Small intestine (tissue), 7 donors: ENCODE results near the gene ITSN1. TPM values are rescaled to one million over a fixed set of nuclear protein-coding genes. Genes with fewer than 3 reads are reported as not detected.

Source experiments
- DNase-seq, 2 donors: peaks; one replicate each; pipeline versions ENCODE4 v3.0.0 to v3.0.0-alpha.2; 2013
- FAIRE-seq: peaks from 2 replicates; lab custom pipeline; 2012; peaks lifted over from hg19 to GRCh38; lab: Jason Lieb, UNC
- H3K27ac ChIP-seq, 3 donors: one replicate each; pipeline ENCODE4 v1.5.1; 2013; ENCODE audit warnings: low read length in 2 of 3, mild to moderate bottlenecking in 2 of 3, control low read depth in 1 of 3, inconsistent platforms in 1 of 3, low read depth in 1 of 3, moderate library complexity in 1 of 3
- H3K27me3 ChIP-seq, 3 donors: one replicate each; pipeline ENCODE4 v1.6.1; 2013; ENCODE audit warnings: low read length in 3 of 3, inconsistent platforms in 1 of 3; ENCODE audit not compliant: control insufficient read depth in 3 of 3, insufficient read depth in 3 of 3
- H3K36me3 ChIP-seq, 3 donors: one replicate each; pipeline ENCODE4 v1.6.1; 2013; ENCODE audit warnings: low read length in 3 of 3, inconsistent platforms in 1 of 3, low read depth in 1 of 3, mild to moderate bottlenecking in 1 of 3, moderate library complexity in 1 of 3; ENCODE audit not compliant: control insufficient read depth in 3 of 3, insufficient read depth in 2 of 3
- H3K4me1 ChIP-seq, 3 donors: one replicate each; pipeline ENCODE4 v1.6.1; 2013; ENCODE audit warnings: low read length in 2 of 3, inconsistent platforms in 1 of 3, low read depth in 1 of 3, mild to moderate bottlenecking in 1 of 3, moderate library complexity in 1 of 3; ENCODE audit not compliant: control insufficient read depth in 3 of 3, insufficient read depth in 2 of 3
- H3K4me3 ChIP-seq, 3 donors: one replicate each; pipeline ENCODE4 v1.5.1; 2013; ENCODE audit warnings: low read length in 3 of 3, control low read depth in 1 of 3, inconsistent platforms in 1 of 3, low read depth in 1 of 3, mild to moderate bottlenecking in 1 of 3, moderate library complexity in 1 of 3
- H3K9me3 ChIP-seq, 2 donors: one replicate each; pipeline ENCODE4 v1.6.1; 2013; ENCODE audit warnings: low read depth in 1 of 2, low read length in 1 of 2; ENCODE audit not compliant: control insufficient read depth in 2 of 2, insufficient read depth in 1 of 2
- WGBS, 3 donors: extraction: QIAGEN DNeasy Blood & Tissue Kit; methylation state at CpG; one replicate each; pipeline ENCODE4 v1.1.7; 2013; 5-methylcytosine and 5-hydroxymethylcytosine counted together
- polyA plus RNA-seq, 4 donors: library from polyadenylated mRNA; stranded (reverse) in 3 of 4; unstranded in 1 of 4; fragments of 200-250 nt in 3 of 4; fragments of 120-200 nt in 1 of 4; gene quantifications; one replicate each; pipeline versions ENCODE4 v1.2.1 to v1.2.3, GENCODE V29; 2013
- donor health status: healthy with polysubstance abuse.
- donor health status: control.
- donor health status: control.
- donor health status: Bipolar disorder and iron deficiency.
- donor health status: healthy.

Gene ITSN1
- polyA plus RNA-seq, 4 donors, result 10.5 to 38.0 (median 21.1) TPM

DNA sequence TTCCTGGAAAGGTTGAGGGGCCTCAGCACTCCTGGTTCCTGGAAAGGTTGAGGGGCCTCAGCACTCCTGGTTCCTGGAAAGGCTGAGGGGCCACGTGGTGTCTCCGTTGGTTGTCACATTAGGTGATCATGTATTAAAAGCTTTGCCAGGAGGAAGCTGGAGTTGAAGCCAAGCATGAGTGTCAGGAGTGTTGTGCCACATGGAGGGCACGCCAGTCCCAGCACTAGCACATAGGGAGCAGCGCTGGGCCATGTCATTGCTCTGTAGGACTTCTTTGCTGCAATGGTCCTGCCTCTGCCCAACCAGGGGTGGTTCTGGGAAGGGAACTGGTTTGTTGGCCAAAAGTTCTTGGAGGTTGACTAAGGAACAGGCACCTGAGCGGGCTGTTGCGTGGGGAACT, 260.0 kb downstream of the ITSN1 start:
- no peak for FAIRE-seq

DNA sequence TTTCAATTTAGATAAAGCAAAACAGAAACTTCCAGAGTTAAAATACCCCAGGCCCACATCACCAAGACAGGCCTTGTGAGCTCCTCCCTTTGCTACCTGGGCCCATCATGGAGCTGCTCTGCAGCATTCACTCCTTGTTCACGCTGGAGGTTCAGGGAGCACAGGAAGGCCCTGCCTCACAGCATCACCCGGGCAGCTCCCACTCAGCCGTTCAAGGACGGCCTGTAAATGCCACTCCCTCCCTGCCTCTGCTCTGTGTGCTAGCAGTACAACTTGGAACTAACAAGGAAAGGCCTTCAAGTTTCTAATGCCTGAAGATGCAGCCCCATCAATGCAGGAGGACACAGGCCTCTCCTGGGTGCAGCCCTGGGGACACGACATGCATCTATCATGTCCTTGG, 261.7 kb downstream of the ITSN1 start:
- FAIRE-seq (no peak), DNase-seq (no peak)
- 59 to 81% (median 77%) methylated on average over 5 of the region's 5 CpGs for WGBS, 3 donors
- H3K27me3 ChIP-seq, result no peaks in the 10 kb centered on the region
- H3K4me3 ChIP-seq, result no peak overlapping the region
- H3K27ac ChIP-seq, result no peak overlapping the region
- H3K9me3 ChIP-seq, result no peaks in the 10 kb centered on the region
- no peaks in the 10 kb centered on the region for H3K4me1 ChIP-seq
- peaks cover 17 to 70% (median 34%) of the 10 kb centered on the region in 3 donors for H3K36me3 ChIP-seq

More for the DNA sequence above, 260.0 kb downstream of the ITSN1 start:
- H3K36me3 ChIP-seq, result peaks cover 17 to 58% (median 29%) of the 10 kb centered on the region in 3 donors
- 84 to 95% (median 90%) methylated on average over 6 of the region's 6 CpGs for WGBS, 3 donors
- H3K27ac ChIP-seq, result no peak overlapping the region
- no peaks in the 10 kb centered on the region for H3K9me3 ChIP-seq
- no peaks in the 10 kb centered on the region for H3K4me1 ChIP-seq
- no peak overlapping the region for H3K4me3 ChIP-seq
- DNase-seq, result no peak
- no peaks in the 10 kb centered on the region for H3K27me3 ChIP-seq

GRCh38 chr21:33908760-33909159, 266.5 kb downstream of the ITSN1 start:
- Histone ChIP-seq H3K4me3 (no peak overlapping the region), H3K27me3 (no peaks in the 10 kb centered on the region), H3K4me1 (peaks cover 0 to 7% (median 0%) of the 10 kb centered on the region in 3 donors), H3K27ac (no peak overlapping the region), H3K9me3 (no peaks in the 10 kb centered on the region), H3K36me3 (peaks cover 17 to 65% (median 33%) of the 10 kb centered on the region in 3 donors)
- DNase-seq (no peak), FAIRE-seq (no peak)
- WGBS, 3 donors, result 78 to 91% (median 83%) methylated on average over 6 of the region's 6 CpGs

- H3K27me3 ChIP-seq, result no peaks in the 10 kb centered on the region
- no peak overlapping the region for H3K27ac ChIP-seq
- no peak for FAIRE-seq
- DNase-seq, result no peak
- H3K4me3 ChIP-seq, result no peak overlapping the region
- WGBS, 3 donors, result 85 to 90% (median 89%) methylated on average over 6 of the region's 6 CpGs
- H3K4me1 ChIP-seq, result peaks cover 0 to 7% (median 3%) of the 10 kb centered on the region in 3 donors
- no peaks in the 10 kb centered on the region for H3K9me3 ChIP-seq
- H3K36me3 ChIP-seq, result peaks cover 11 to 56% (median 31%) of the 10 kb centered on the region in 3 donors
Measured at GRCh38 chr21:33909756-33910155, 267.5 kb downstream of the ITSN1 start.

GRCh38 chr21:33914188-33914587, 271.9 kb downstream of the ITSN1 start:
- H3K36me3 ChIP-seq, result peaks cover 4 to 21% (median 9%) of the 10 kb centered on the region in 3 donors
- peaks cover 0 to 7% (median 5%) of the 10 kb centered on the region in 3 donors for H3K4me1 ChIP-seq
- no peak overlapping the region for H3K27ac ChIP-seq
- DNase-seq (no peak), FAIRE-seq (no peak)
- H3K9me3 ChIP-seq, result no peaks in the 10 kb centered on the region
- 46 to 53% (median 50%) methylated on average over 5 of the region's 5 CpGs for WGBS, 3 donors
- no peaks in the 10 kb centered on the region for H3K27me3 ChIP-seq
- peak overlapping the region in 2 of 3 donors; percentile 77 to 92 for H3K4me3 ChIP-seq

DNA sequence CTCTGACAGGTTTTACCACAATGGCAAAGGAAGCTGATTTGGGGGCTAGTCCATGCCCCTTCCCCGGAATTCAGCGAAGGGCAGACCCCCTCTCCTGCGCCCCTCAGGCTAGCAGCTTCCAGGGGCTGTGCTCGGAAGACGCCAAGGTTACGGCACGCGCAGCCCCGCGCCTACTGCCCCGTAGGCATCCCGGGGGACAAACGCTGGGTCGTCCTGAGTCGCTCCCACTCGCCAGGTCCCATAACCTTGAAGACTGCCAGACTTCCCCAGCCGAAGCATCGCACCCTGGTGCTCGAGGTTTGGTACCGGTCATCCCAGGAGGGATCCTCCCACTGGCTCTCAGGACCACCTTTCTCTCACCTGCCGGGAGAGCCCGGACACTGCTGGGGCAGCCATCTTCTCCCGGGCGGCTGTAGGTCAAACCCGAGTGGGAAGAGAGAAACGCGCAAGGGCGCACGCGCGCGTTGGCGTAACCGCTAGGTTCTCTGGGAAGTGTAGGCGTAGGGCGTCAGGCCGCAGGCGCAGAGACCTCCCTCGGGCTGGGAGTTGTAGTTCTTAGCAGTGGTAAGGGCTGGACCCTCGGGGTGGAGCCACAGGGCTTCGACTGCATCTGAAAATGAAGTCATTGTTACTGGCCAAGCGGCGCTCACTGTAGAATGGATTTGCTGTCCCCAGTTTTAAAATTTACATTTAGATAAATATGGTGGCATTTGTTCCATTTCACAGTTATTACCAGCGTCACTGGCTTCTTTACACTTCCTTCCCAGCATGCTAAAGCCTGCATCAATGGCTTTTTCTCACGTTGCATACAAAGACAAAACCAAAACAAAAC, 273.3 kb downstream of the ITSN1 start, which contains the start of gene ATP5PO:
Gene ATP5PO (minus strand): TSS at position 437 of the 832 bp plus-strand sequence. CDS start 41 bp downstream, at position 396.
- DNase-seq (peak; percentile 98 to 99), FAIRE-seq (no peak)
- peak within 1 kb of the TSS; percentile 77 to 96 (median 92) for H3K4me3 ChIP-seq
- H3K27me3 ChIP-seq, result no peaks in the 10 kb centered on the region
- peaks cover 0 to 7% (median 5%) of the 10 kb centered on the region in 3 donors for H3K4me1 ChIP-seq
- H3K36me3 ChIP-seq, result peaks cover 0 to 11% (median 0%) of the 10 kb centered on the region in 3 donors
- WGBS, 3 donors, result 0 to 1% (median 1%) methylated on average over 42 to 45 of the region's 45 CpGs
- H3K27ac ChIP-seq, result peak within 1 kb of the TSS; percentile 25 to 94 (median 59)
- no peaks in the 10 kb centered on the region for H3K9me3 ChIP-seq

DNA sequence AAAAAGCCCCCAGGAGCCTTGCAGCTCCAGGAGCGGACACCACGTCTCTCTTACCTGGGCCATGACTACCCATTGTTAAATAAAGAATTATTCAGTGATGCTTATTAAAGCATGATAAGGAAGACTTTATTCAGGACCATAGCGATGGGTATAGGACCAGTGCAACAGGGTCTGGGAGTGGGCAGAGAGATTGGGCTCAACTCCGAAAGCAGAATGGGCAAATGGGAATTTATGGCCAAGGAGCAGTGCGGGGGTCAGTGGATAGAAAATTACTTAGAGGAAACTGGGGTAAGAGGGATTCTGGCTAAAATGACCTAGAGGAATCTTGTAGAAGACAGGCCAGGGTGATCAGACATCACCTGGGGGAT, 273.9 kb downstream of the ITSN1 start:
- Histone ChIP-seq H3K27ac (peak overlapping the region in 2 of 3 donors; percentile 19 to 76), H3K4me1 (peaks cover 0 to 7% (median 5%) of the 10 kb centered on the region in 3 donors), H3K4me3 (peak overlapping the region; percentile 31 to 77 (median 40)), H3K27me3 (no peaks in the 10 kb centered on the region), H3K9me3 (no peaks in the 10 kb centered on the region), H3K36me3 (peaks cover 0 to 9% (median 0%) of the 10 kb centered on the region in 3 donors)
- FAIRE-seq (no peak), DNase-seq (no peak)
- 51 to 57% (median 52%) methylated on average over 5 of the region's 5 CpGs for WGBS, 3 donors

DNA sequence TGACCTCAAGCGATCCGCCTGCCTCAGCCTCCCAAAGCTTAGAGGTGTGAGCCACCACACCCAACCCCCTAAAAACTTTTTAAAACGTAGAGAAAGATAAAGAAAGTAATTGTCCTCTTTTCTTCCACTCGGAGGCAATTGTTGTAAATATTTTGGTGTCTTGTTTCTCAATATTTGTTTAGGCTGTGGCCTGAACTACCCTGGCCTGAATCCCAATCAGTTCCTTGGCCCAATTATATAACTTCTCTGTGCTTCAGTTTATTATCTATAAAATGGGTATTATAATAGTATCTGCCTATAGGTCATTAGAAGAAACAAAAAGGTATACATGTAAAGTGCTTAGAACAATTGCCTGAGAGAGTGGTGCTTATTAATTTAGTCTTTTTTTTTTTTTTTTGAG, 275.1 kb downstream of the ITSN1 start:
- Histone ChIP-seq H3K4me1 (peaks cover 0 to 7% (median 5%) of the 10 kb centered on the region in 3 donors), H3K4me3 (no peak overlapping the region), H3K36me3 (peaks cover 0 to 3% (median 0%) of the 10 kb centered on the region in 3 donors), H3K9me3 (no peaks in the 10 kb centered on the region), H3K27ac (no peak overlapping the region), H3K27me3 (no peaks in the 10 kb centered on the region)
- no peak for FAIRE-seq
- 68 to 75% (median 73%) methylated on average over 4 of the region's 4 CpGs for WGBS, 3 donors
- no peak for DNase-seq
